ENCODE data around the gene BABAM2.
A peak's percentile ranks its signal among the peaks of the same experiment; 100 is the strongest.
"Not testable (repeated sequence)": the region's sequence is repeated elsewhere in the genome, so short reads cannot be mapped to it uniquely, and the experiment has no call there.

BABAM2 gene

DNA sequence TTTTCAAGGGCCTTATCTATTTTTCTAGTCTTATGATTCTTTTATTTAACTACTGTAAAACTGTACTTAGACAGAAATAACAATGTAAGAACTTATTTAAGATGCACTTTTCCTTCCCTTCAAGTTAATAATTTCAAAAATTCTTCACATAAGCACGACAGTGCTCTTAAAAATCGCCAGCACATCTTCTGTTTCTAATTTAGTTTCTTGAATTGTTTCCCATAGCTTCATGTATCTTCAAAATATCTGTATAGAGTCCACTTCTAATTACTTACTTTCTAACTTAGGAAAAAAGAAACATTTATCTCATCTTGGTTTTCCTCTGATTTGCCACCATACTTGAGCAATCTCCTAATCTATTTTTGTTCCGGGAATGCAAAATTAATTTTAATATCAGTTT, 196.1 kb downstream of the BABAM2 start:
- DNase-seq = no peak

DNA sequence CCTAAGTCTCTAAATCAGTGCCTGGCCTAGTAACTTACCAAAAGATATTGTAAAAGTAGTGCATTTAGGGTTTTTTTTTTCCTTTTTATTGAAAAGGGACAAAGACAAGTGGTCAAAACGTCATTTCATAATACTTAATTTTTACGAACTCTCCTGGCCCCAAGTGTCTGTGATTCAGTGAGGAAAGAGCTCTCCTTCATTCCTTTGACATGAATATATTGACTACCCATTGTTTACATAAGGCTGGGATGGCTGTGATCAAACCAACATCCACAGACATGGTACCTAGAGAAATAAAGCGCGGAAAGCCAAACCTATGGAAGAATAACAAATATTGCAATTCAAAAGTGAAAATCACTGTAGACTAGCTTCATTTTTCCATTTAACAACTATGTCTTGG, 198.4 kb downstream of the BABAM2 start:
- DNase-seq = no peak

DNA sequence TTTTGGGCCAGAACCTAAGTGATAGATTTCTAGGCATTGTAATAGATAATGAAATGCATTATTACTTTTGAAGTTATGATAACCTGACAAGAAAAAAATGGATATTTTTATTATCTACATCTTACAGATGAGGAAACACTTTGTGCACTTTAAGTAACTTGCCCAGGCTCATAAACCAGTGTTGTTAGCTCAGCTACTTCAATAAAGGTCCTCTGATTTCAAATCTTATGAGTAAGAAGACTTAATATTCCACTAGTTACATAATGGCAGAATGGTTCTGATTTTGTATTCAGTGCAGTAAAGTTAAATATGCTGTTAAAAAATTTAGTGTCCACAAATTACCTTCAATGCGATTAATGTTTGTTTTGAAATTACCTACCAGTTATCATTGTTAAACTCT, 199.0 kb downstream of the BABAM2 start:
- no peak for DNase-seq

DNA sequence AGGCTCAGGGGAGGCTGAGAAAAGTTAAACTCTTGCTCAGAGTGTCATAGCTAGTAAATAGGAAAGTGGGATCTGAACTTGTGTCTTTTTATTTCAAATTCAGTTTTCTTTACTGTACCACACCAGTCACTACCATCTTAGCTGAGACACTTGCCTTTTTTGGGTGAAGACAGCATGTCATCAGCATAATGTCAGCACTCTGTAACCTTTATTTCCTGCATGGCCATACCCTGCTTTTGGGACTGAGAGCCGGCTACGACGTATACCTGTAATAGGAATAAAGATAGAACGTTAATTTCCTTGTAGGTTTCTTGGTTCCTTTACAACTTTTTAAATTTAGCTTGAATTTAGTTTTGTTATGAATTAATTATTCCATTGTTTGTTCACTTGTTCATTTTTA, 202.8 kb downstream of the BABAM2 start:
- no peak for DNase-seq

DNA sequence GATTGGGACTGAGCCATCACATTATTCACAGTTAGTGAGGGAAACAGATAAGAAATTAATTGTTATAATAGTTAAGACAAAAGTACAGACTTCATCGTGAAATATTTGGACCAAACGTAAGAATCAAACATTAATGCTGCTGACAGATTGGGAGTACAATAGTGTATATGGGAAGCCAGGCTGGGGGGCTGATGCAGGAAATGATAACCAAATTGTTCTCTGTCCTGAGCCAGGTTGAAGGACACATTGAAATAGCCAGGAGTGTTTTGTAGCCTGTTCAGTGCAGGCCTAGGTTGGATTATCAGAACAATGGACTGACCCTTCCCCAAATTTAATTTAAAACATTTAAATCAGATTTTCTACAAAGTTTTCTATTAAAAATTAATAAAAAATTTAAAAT, 203.2 kb downstream of the BABAM2 start:
- no peak for DNase-seq

DNA sequence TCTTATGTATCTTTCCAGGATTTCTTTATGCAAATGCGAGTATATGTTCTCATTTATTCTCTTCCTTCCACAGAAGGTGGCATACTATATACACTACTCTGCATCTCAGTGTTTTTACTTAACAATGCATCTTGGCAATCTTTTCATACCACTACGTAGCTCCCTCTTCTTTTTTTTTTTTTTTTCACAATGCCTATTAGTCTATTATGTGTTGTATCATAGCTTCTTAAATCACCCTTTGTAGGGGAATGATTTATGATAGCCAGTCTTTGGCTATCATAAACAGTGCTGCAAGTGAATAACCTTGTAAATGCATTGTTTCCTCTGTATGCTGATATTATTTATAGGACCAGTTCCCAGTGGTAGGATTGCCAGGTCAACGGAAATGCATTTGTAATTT, 204.2 kb downstream of the BABAM2 start:
- DNase-seq = no peak

GRCh38 chr2:28095622-28096021, 205.1 kb downstream of the BABAM2 start:
- no peak for DNase-seq

DNA sequence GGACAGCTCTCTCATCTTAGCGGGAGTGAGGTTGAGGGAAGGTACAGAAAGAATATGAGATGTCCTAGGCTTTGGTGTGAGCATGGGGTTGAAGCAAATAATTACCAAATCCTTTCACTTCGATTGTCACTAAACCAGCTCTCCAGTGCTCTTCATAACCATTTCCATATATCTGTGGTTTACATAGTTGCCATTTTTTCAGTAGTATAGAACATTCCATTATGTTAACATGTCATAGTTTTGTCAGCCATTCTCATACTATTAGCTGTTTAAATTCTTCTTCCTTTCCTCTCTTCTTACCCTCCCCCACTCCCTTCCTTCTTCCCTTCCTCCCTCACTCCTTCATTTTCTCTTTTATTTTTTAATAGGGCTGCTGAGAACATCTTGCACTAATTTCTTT, 205.9 kb downstream of the BABAM2 start:
- no peak for DNase-seq

GRCh38 chr2:28098501-28099225, 208.1 kb downstream of the BABAM2 start:
- DNase-seq = no peak

- DNase-seq = no peak
Measured at GRCh38 chr2:28101123-28101522, 210.6 kb downstream of the BABAM2 start.

DNA sequence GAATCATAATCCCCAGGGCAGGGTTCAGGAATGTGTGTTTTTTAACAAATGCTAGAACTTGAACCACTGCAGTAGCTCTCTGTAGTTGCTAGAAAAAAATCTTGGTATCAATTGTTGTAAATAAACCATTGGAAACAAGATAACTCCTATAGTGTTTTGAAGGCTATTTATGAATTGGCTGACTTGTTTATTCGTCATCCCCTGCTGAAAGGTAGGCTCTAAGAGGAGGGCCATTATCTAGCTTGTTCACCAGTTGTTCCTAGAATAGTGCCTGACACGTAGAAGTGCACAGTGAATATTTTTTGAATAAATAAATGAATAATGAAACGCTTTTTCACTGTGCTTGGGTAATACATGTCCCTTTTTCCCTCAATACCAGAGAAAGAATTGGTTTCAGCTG, 211.4 kb downstream of the BABAM2 start:
- no peak for DNase-seq

- no peak for DNase-seq
Measured at GRCh38 chr2:28102455-28102874, 211.9 kb downstream of the BABAM2 start.

DNA sequence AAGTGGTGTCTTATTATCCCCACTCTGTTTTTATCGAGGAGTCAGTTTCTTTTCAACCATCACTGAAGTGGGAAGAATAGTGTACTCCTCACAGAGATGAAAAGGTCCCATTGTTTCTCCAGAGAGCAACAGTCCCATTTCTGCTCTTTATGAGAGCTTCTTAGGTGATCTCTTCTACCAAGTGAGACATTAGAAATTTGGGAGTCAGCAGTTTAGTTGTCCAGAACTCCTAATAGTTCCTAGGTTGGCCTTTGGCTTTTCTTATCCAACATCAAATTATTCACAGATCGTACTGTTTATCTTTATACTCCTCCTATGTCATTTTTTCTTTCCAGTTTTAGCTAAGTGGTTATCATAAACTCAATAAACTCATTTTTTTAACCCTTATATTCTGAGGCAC, 213.1 kb downstream of the BABAM2 start:
- DNase-seq = no peak

GRCh38 chr2:28108143-28108542, 217.6 kb downstream of the BABAM2 start:
- DNase-seq = no peak

GRCh38 chr2:28113771-28114170, 223.2 kb downstream of the BABAM2 start:
- not testable (repeated sequence) for DNase-seq

- DNase-seq = no peak
Measured at GRCh38 chr2:28117104-28117596, 226.6 kb downstream of the BABAM2 start.

GRCh38 chr2:28119631-28120030, 229.1 kb downstream of the BABAM2 start:
- DNase-seq = no peak

GRCh38 chr2:28128281-28128950, 237.9 kb downstream of the BABAM2 start:
- DNase-seq = no peak

GRCh38 chr2:28129955-28130695, 239.6 kb downstream of the BABAM2 start:
- DNase-seq = no peak

DNA sequence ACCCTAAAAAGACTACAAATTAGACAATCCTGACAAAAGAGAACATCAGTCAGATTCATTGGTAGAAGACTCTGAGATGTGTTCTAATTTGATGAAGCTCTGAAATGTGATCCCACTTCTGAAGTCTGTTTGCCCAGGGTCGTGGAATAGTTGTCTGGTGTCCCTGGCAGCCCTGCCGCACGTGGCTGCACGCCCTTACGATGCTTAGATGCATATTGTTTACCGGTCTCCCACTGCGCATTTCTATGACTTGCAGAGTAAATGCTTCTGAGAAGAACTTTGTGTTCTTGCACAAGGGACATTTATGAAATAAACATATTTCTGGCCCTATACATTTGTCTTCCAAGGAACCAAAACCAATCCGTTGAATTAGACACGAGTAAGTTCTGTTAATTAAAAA, 243.2 kb downstream of the BABAM2 start:
- DNase-seq = no peak

DNA sequence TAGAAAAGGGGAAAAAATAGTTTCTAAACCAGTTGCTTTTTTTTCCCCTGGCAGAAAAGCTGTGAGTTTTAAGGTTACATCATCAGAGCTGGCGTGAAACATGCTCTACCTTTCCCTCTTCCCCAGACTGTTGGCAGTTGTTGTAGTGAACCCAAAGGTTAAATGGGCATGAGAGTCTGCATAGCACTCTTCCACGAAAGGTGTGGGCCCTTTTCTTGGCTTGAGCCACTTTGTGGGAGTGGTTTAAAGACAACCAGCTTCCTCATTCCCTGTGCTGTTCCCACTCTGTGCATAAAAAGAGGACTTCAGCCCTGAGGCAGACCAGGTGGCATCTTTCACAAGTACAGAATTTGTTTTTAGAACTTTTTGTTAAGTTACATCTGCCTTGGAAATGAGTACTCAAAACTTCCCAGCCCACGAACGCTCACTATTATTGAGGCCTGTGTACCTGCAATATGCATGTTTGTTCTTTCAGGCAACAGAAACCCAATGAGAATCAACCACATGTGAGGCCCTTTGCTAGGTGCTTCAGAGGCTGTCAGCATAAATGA, 243.8 kb downstream of the BABAM2 start:
- peak; percentile 63 for DNase-seq

GRCh38 chr2:28134857-28135256, 244.3 kb downstream of the BABAM2 start:
- no peak for DNase-seq

- peak; percentile 34 for DNase-seq
Measured at GRCh38 chr2:28135324-28135723, 244.8 kb downstream of the BABAM2 start.

DNA sequence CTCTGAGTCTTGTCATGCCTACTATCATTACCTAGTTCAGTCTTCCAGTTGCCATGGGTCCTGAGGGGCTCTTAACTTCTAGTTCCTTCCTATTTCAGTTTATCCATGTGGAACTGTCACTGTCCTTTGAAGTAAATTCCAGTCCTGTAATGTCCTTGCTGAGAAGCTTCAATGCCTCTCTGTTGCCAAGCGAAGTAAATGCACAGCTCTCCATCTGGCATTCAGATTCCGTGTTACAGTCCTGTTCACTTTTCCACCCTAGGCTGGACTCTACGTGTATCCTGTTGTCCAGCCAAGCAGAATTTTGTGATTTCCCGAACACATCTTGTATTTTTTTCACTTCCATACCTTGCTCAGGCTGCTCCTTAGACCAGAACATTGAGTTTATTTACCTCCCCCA, 245.3 kb downstream of the BABAM2 start:
- DNase-seq = no peak

Measured in hematopoietic multipotent progenitor cell treated with erythropoietin and hydrocortisone succinate and interleukin-3 and kit ligand, for 6 days (in vitro differentiated cells).